ENCODE measurements around the gene FGD1. TPM values are rescaled to one million over a fixed set of nuclear protein-coding genes. Genes with fewer than 3 reads are reported as not detected.

FGD1 gene
- total RNA-seq, 1 experiment from 2014 or later, result 5.8 TPM

DNA sequence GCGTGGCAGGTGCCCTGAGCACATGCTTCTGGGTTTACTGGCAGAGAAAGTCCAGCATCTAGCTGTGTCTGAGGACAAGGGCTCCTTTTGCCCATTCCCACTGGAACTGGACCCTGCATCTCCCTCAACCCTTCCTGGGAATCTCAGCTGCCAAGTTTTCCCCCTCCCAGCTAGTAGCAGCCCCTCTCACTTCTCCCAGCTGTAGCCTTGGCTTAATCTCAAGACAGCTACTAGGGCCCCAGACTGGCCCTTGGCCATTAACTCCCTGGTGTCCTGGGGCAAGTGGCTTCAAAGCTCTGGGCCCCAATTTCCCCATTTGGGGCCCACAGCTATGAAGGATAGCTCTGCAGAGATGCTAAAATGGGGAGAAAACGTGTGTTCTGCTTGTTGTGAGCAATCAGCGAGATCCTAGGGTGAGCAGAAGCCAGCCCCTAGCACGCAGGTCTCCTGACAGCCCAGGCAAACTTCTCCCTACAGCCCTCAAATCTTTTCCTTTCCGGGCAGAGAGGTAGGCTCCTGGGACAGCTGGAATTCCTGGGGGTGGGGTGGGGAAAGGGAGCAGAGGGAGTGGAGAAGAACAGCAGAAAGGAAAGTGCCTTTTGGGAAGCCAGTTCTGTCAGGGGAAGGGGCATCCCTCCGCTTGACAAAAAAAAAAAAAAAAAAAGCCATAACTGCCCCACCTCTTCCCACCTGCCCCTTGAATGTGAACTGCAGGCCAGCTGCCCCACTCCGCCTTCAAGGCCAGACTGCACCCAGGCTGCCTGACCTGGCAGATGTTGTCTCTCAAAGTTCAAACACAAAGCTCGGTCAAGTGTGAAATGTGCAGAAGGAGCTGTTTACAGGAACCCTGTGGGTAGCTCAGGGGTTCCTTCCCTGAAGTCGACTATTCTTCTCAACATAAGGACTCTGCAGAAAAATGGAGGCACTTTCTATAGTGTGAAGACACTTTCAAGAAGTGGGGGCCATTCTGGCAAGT, 16.6 kb downstream of the FGD1 start:
- no peak overlapping the region for H3K4me3 ChIP-seq (replicated peaks in 1 of 2; ENCODE audit: low read depth in 1 of 2, low read length in 2 of 2)
- ATAC-seq (no peak), DNase-seq (ENCODE audit: low read depth, low spot score) (no peak)
- H2AFZ ChIP-seq (ENCODE audit: low read depth, low read length, poor library complexity, severe bottlenecking), result no peak overlapping the region
- H3K9ac ChIP-seq (ENCODE audit: low read length), result no peak overlapping the region
- ChIA-PET RAD21 (ENCODE audit: low non-redundant PET in 1 of 2, low total read pairs in 2 of 2, uncharacterized antibody in 2 of 2, unreplicated experiment in 2 of 2) (interaction anchor here in 1 of 2 experiments (0.6 kb wide), 1 partner anchor 92 kb away, joined by 5 read pairs; no protein-coding TSS in a partner anchor), CTCF (no interaction called here), POLR2A (no interaction called here)
- no peaks in the 10 kb centered on the region for H3K36me3 ChIP-seq (ENCODE audit: control insufficient read depth in 1 of 2, insufficient read depth in 2 of 2, low read length in 2 of 2)
- H3K27ac ChIP-seq (ENCODE audit: low read depth, low read length), result no peak overlapping the region
- BruUV-seq (replicated peaks), result no TSS peak
- H3K4me2 ChIP-seq (ENCODE audit: low read length), result no peak overlapping the region
- H3K4me1 ChIP-seq (ENCODE audit: control insufficient read depth in 1 of 2, insufficient read depth in 2 of 2, low read length in 2 of 2), result peaks cover 9 to 24% of the 10 kb centered on the region in 2 experiments; a peak in 3 of 4 replicates
- no peaks in the 10 kb centered on the region for H3K9me2 ChIP-seq (ENCODE audit: insufficient read depth)
- H3K27me3 ChIP-seq (ENCODE audit: insufficient read depth, low read length), result no peaks in the 10 kb centered on the region
- intact Hi-C loops (cut with micrococcal nuclease), result no loop called here
- no peaks in the 10 kb centered on the region for H3K79me2 ChIP-seq (ENCODE audit: insufficient read depth, low read length)
- no peaks in the 10 kb centered on the region for H4K20me1 ChIP-seq (ENCODE audit: insufficient read depth)
- H3K9me3 ChIP-seq (ENCODE audit: control insufficient read depth in 1 of 2, insufficient read depth in 1 of 2, low read depth in 1 of 2, low read length in 2 of 2), result no peaks in the 10 kb centered on the region
- TF ChIP-seq, protein P1, sequence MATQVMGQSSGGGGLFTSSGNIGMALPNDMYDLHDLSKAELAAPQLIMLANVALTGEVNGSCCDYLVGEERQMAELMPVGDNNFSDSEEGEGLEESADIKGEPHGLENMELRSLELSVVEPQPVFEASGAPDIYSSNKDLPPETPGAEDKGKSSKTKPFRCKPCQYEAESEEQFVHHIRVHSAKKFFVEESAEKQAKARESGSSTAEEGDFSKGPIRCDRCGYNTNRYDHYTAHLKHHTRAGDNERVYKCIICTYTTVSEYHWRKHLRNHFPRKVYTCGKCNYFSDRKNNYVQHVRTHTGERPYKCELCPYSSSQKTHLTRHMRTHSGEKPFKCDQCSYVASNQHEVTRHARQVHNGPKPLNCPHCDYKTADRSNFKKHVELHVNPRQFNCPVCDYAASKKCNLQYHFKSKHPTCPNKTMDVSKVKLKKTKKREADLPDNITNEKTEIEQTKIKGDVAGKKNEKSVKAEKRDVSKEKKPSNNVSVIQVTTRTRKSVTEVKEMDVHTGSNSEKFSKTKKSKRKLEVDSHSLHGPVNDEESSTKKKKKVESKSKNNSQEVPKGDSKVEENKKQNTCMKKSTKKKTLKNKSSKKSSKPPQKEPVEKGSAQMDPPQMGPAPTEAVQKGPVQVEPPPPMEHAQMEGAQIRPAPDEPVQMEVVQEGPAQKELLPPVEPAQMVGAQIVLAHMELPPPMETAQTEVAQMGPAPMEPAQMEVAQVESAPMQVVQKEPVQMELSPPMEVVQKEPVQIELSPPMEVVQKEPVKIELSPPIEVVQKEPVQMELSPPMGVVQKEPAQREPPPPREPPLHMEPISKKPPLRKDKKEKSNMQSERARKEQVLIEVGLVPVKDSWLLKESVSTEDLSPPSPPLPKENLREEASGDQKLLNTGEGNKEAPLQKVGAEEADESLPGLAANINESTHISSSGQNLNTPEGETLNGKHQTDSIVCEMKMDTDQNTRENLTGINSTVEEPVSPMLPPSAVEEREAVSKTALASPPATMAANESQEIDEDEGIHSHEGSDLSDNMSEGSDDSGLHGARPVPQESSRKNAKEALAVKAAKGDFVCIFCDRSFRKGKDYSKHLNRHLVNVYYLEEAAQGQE (IDR thresholded peaks at IDR 0.05; ENCODE audit: low read depth), result no peak
- TF ChIP-seq TCF7L2 (IDR thresholded peaks at IDR 0.05; ENCODE audit: borderline replicate concordance, extremely low read depth, insufficient read depth, insufficient read length) (no peak), RAD21 (IDR thresholded peaks at IDR 0.05; ENCODE audit: low read depth) (no peak), CBX3 (IDR thresholded peaks at IDR 0.05; ENCODE audit: low read depth) (no peak), SP1 (IDR thresholded peaks at IDR 0.05; ENCODE audit: low read depth) (no peak), CEBPB (IDR thresholded peaks at IDR 0.05; ENCODE audit: low read depth) (no peak), ELF1 (IDR thresholded peaks at IDR 0.05; ENCODE audit: borderline replicate concordance, low read depth) (no peak), POLR2A (IDR thresholded peaks at IDR 0.05; ENCODE audit: borderline replicate concordance, extremely low read depth, insufficient read depth, insufficient read length) (no peak), YY1 (IDR thresholded peaks at IDR 0.05; ENCODE audit: extremely low read depth, insufficient replicate concordance, low read depth, low read length) (no peak), EZH2 (IDR thresholded peaks at IDR 0.05) (no peak), EZH2phosphoT487 (IDR thresholded peaks at IDR 0.05; ENCODE audit: borderline replicate concordance) (no peak), FOSL1 (IDR thresholded peaks at IDR 0.05; ENCODE audit: low read depth) (no peak), SIN3A (IDR thresholded peaks at IDR 0.05; ENCODE audit: low read depth) (no peak), POLR2AphosphoS5 (IDR thresholded peaks at IDR 0.05; ENCODE audit: low read depth, low read length) (no peak)
- TF ChIP-seq, protein P2, sequence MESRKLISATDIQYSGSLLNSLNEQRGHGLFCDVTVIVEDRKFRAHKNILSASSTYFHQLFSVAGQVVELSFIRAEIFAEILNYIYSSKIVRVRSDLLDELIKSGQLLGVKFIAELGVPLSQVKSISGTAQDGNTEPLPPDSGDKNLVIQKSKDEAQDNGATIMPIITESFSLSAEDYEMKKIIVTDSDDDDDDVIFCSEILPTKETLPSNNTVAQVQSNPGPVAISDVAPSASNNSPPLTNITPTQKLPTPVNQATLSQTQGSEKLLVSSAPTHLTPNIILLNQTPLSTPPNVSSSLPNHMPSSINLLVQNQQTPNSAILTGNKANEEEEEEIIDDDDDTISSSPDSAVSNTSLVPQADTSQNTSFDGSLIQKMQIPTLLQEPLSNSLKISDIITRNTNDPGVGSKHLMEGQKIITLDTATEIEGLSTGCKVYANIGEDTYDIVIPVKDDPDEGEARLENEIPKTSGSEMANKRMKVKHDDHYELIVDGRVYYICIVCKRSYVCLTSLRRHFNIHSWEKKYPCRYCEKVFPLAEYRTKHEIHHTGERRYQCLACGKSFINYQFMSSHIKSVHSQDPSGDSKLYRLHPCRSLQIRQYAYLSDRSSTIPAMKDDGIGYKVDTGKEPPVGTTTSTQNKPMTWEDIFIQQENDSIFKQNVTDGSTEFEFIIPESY (IDR thresholded peaks at IDR 0.05; ENCODE audit: extremely low read depth, insufficient replicate concordance, low read length), result no peak
- TF ChIP-seq, protein P3, sequence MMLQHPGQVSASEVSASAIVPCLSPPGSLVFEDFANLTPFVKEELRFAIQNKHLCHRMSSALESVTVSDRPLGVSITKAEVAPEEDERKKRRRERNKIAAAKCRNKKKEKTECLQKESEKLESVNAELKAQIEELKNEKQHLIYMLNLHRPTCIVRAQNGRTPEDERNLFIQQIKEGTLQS (IDR thresholded peaks at IDR 0.05), result no peak
- TF ChIP-seq, protein P4, sequence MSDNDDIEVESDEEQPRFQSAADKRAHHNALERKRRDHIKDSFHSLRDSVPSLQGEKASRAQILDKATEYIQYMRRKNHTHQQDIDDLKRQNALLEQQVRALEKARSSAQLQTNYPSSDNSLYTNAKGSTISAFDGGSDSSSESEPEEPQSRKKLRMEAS (IDR thresholded peaks at IDR 0.05), result no peak
- TF ChIP-seq, protein P5, sequence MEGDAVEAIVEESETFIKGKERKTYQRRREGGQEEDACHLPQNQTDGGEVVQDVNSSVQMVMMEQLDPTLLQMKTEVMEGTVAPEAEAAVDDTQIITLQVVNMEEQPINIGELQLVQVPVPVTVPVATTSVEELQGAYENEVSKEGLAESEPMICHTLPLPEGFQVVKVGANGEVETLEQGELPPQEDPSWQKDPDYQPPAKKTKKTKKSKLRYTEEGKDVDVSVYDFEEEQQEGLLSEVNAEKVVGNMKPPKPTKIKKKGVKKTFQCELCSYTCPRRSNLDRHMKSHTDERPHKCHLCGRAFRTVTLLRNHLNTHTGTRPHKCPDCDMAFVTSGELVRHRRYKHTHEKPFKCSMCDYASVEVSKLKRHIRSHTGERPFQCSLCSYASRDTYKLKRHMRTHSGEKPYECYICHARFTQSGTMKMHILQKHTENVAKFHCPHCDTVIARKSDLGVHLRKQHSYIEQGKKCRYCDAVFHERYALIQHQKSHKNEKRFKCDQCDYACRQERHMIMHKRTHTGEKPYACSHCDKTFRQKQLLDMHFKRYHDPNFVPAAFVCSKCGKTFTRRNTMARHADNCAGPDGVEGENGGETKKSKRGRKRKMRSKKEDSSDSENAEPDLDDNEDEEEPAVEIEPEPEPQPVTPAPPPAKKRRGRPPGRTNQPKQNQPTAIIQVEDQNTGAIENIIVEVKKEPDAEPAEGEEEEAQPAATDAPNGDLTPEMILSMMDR (IDR thresholded peaks at IDR 0.05 in 2 of 3, conservative IDR thresholded peaks at IDR 0.05 in 1 of 3; ENCODE audit: borderline replicate concordance in 1 of 3, insufficient read depth in 1 of 3, low read depth in 2 of 3, low read length in 2 of 3), result no peak
